RKO (cell line): Measurements from ENCODE around the gene ATXN7L2.
"Not testable (repeated sequence)": the region's sequence is repeated elsewhere in the genome, so short reads cannot be mapped to it uniquely, and the experiment has no call there.

Experiments used
- DNase-seq: peaks from one replicate; pipeline ENCODE4 v3.0.0-alpha.2; 2016; ENCODE audit warnings: low spot score

ATXN7L2 gene, protein sequence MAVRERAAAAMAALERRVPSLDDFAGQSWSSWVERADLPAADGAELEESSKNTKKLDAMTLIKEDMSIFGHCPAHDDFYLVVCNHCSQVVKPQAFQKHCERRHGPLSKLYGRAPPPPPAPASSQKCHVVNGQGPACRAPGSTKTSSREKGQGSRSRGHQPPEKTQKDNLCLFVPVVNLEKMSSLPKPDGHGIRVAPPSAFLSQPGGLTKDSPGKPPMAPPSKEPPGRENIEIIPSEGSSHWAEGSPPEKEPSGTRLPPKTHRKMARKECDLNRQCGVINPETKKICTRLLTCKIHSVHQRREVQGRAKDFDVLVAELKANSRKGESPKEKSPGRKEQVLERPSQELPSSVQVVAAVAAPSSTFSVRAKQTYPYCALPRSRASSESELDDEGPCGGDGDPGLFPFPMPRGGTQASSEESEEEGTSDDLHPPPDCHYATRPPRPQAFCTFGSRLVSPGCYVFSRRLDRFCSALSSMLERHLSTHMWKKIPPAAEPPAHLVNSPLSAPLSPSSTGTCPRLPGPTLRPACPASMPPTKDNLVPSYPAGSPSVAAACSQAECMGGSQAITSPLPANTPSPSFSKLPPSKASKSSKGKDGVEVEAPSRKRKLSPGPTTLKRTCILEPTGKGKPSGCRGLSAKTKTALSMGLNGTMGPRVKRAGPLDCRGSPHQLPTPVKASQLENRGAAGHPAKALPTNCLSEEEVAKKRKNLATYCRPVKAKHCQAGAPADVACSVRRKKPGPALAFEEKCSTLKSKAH

DNA sequence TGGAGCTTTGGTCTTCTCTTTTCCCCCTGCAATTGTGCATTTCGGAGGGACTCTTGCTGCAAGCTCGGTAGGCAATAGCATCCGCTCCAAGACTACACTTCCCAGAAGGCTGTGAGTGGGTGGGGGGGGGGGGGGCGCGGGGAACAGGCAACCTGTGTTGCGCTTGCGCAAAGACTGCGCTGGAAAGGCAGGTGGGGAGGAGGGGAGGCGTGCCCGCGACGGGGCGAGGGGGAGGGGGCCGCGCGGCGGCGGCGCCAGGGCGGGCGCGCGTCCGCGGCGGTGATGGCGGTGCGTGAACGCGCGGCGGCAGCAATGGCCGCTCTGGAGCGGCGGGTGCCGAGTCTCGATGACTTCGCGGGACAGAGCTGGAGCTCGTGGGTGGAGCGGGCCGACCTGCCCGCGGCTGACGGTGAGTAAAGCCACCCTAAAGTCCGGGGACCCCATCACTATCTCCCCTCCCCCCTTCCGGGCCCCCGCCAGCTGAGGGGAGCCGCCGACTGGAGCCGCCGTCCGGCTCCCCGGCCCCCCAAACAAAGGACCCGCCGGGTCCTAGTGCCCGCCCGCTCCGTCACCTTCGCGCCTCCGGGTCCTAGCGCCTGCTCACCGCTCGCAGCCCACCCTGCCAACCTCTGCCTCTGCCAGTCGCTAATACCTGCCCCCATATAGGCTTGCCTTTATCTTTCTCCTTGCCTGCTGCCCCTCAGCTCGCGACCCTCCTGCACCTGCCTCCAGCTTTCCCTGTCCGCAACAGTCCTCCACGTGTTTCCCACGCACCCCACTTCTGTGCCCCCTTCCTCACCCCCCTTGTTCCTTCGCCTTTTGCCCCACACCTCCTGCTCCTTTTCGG lies at the start of gene ATXN7L2:
TSS of gene ATXN7L2 (plus strand) at position 234 of the 847 bp plus-strand sequence. CDS start at position 283, 49 bp downstream.
- DNase-seq, result peak; percentile 93

DNA sequence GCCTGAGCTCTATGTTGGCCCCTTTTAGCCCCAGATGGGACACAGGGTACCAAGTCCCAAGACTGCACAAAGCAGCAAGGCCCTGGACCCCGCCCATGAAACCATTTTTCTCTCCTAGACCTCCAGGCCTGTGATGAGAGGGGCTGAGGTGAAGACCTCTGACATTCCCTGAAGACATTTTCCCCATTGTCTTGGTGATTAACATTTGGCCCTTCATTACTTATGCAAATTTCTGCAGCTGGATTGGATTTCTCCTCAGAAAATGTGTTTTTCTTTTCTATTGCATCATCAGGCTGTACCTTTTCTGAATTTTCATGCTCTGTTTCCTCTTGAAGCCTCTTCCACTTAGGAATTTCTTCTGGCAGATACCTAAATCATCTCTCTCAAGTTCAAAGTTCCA lies 49.2 kb upstream of the ATXN7L2 start:
- no peak for DNase-seq

DNA sequence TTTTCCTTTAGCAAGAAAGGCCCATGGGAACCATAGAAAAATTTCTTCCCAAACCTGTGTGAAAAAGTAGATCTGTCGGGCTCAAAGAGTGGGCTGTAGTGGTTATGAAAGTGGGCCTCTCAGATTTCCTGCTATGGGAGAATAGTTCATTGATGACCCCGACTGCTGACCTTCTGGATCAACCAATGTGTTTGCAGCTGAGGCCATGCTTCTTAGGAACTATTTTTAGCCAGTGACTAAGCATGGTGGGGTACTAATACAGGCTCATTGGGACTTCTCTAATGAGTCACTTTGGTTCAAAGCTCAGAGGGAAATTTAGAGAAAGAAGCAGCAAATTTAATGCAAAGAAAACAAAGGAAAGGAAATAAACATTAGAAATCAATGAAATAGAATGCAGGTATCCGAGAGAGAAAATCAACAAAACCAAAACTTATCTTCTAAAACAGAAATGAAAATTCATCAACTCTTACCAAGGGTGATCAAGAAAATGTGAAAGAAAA lies 44.9 kb upstream of the ATXN7L2 start:
- DNase-seq, result peak; percentile 86

DNA sequence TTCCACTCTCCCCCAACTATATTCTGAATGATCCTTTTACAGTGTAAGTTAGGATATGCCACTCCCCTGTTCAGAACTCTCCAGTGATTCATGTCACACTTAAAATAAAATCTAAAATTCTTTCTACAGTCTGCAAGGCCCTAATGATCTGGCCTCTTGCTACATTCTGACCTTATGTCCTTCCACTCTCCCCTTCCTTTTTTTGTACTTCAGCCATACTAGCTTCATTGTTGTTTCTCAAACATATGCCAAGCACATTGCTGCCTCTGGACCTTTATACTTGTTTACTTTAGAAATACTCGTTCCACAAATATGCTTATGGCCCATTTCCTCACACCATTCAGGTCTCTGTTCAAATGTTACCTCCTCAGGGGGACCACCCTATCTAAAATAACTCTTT lies 42.6 kb upstream of the ATXN7L2 start:
- DNase-seq, result no peak

DNA sequence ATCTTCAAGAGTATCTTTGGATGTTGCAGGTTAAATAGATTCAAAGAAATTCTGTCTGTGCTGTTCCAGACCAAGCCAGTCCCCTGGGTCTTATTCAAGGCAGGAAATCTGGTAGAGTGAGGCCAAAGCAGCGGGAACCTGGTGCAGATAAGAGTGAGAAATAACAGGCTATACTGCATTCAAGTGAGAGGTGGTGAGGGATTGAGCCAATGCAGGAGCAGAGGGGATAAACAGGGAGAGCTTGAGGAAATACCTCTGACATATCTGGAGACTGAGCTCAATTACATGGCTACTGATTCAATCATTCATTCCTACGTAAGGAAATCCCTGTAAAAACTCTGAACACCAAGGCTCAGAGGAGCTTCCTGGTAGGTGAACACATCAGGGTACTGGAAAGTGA lies 40.2 kb upstream of the ATXN7L2 start:
- DNase-seq, result no peak

- no peak for DNase-seq
These were observed 39.4 kb upstream of the ATXN7L2 start for GRCh38 chr1:109444346-109444745.

DNA sequence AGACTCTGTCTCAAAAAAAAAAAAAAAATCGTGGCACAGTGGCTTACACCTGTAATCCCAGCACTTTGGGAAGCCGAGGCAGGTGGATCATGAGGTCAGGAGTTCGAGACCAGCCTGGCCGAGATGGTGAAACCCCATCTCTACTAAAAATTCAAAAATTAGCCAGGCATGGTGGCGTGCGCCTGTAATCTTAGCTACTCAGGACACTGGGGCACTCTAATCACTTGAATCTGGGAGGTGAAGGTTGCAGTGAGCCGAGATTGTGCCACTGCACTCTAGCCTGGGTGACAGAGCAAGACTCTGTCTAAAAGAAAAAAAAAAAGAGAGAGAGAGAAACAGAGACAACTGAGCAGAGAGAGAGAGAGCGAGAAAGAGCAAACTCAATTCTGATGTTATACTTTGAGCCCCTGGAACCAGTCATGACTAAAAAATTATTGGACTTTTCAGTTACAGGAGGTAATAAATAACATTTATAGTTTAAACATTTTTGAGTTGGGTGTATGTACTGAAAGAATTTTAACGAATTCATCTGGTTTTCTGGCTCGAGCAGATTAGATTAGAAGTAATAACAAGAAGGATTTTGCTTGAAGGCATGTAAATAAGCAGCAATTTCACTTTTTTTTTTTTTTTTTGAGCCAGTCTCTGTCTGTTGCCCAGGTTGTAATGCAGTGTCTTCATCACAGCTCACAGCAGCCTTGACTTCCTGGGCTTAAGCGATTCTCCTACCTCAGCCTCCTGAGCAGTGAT lies 37.6 kb upstream of the ATXN7L2 start:
- not testable (repeated sequence) for DNase-seq

GRCh38 chr1:109447524-109447923 lies 36.2 kb upstream of the ATXN7L2 start:
- no peak for DNase-seq

GRCh38 chr1:109454497-109455133 lies 29.1 kb upstream of the ATXN7L2 start:
- no peak for DNase-seq

DNA sequence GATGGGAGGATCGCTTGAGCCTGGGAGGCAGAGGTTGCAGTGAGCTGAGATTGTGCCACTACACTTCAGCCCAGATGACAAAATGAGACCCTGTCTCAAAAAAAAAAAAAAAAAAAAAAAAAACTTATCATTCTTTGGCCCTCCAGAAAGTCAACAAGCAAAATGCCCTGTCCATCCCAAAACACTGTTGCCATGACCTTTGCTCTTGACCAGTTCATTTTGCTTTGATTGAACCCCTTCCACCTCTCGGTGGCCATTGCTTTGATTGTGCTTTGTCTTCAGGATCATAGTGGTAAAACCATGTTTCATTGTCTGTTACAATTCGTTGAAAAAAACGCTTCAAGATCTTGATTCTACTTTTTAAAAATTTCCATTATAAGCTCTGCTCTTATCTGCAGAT lies 25.9 kb upstream of the ATXN7L2 start:
- no peak for DNase-seq

GRCh38 chr1:109466125-109466451 lies 17.6 kb upstream of the ATXN7L2 start:
- no peak for DNase-seq

- DNase-seq, result no peak
These were observed 17.0 kb upstream of the ATXN7L2 start, which contains the start of gene SYPL2 for GRCh38 chr1:109466452-109467300. Gene SYPL2 (plus strand): TSS chr1:109466546. CDS start chr1:109466844, 298 bp downstream.

- no peak for DNase-seq
These were observed 16.4 kb upstream of the ATXN7L2 start for GRCh38 chr1:109467301-109467777.

DNA sequence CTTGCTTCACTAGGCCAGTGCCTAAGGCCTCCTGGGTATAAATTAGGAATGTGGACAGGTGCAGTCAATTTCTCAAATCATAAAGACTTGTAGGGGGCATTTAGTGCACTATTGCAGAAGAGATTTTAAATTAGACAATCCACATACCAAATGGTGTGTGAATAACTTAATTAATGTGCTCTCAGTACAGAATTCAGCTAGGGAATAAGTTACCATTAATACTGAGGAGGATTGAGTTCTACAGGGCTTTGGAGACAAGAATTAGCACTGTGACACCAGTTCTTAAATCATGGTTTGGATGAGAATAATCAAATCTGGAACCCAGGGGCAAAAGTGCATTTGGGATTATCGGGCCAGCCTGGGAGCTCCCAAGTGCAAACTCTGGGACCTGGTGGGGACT lies 15.6 kb upstream of the ATXN7L2 start:
- no peak for DNase-seq

DNA sequence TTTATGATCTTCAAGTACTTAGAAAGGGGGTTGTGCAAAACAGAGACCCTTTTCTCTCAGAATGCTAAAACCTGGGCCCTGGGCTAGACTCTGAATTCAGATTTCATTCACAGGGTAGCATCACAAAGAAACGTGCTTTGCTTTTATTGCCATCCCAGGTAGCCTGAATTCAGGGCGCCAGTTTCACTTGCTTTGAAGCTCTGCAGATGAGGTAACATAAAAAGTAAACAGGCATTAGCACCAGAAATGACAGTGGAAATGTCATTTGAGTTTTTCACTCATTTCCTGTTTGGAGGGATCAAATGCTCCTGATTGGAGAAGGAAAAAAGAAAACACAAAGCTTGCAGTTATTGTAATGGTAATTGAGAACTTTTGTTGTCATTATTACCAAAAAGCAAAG lies 14.8 kb upstream of the ATXN7L2 start:
- DNase-seq, result no peak

GRCh38 chr1:109470245-109470644 lies 13.5 kb upstream of the ATXN7L2 start:
- DNase-seq, result no peak

DNA sequence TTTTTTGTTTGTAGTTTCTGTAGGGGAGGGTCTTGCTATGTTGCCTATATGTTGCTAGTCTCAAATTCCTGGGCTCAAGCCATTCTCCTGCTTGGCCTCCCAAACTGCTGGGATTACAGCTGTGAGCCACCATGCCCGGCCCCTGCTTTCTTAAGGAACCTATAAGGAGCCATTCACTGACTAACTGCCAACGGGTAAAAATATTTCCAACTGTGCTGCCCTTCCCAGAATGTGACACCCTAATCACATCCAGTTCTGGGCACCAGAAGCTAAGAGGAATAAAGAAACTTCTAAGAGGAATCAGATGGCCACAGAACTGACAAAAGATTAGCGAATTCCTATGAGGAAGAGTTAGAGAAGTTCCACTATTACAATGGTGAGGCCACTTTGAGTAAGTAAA lies 10.9 kb upstream of the ATXN7L2 start:
- no peak for DNase-seq

DNA sequence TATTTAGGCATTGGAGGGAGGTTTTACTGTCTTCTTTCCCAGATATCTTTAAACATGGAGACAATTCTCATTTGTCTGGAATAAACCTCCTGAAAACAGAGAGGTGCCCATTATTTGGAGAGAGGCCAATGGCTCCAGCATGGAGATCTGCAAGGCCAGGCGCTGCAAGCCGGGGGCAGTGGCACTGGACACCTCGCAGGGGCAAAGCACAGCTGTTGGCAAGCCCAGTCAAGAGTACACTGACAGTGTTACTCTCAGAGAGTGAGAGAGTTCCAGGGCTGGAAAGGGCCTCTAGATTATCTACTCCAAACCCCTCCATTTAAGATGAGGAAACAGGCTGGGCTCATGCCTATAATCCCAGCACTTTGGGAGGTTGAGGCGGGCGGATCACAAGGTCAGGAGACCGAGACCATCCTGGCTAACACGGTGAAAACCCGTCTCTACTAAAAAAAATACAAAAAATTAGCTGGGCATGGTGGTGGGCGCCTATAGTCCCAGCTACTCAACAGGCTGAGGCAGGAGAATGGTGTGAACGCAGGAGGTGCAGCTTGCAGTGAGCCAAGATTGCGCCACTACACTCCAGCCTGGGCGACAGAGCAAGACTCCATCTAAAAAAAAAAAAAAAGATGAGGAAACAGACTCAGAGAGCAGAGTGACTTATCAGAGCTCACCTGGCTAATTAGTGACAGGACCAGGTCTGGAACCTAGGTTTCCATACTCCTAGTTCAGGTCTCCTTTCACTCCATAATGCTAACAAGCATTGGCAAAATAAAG lies 10.2 kb upstream of the ATXN7L2 start:
- not testable (repeated sequence) for DNase-seq

DNA sequence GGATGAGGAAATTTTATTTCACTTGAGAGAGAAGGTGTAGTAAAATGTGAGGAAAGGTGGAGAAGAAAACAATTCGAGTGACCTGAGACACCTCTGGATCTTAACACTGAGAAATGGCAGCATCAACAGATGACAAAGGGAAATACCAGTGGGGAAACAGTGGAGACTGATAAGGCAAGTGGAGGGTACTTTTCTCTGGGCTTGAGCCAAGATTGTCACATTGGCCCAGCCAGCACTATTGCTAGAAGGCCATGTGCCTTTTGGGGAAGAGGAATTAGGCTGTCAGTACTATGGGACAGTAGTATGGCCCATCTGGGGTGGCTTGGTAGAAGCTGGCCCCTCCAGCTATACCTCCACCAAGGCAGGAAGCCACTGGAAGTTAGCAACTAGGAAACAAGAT lies 9.0 kb upstream of the ATXN7L2 start:
- DNase-seq, result no peak
